Activated CD4-positive, alpha-beta T cell treated with anti-CD3 and anti-CD28 coated beads for 24 hours (primary cell): Measurements from ENCODE around the gene PEAK3.
A peak's percentile ranks its signal among the peaks of the same experiment; 100 is the strongest.

Experiments used
- DNase-seq, 2 donors: peaks; one replicate each; pipeline ENCODE4 v3.0.0-alpha.2; 2020; ENCODE audit warnings: low read depth in 2 of 2

The PEAK3 gene

DNA sequence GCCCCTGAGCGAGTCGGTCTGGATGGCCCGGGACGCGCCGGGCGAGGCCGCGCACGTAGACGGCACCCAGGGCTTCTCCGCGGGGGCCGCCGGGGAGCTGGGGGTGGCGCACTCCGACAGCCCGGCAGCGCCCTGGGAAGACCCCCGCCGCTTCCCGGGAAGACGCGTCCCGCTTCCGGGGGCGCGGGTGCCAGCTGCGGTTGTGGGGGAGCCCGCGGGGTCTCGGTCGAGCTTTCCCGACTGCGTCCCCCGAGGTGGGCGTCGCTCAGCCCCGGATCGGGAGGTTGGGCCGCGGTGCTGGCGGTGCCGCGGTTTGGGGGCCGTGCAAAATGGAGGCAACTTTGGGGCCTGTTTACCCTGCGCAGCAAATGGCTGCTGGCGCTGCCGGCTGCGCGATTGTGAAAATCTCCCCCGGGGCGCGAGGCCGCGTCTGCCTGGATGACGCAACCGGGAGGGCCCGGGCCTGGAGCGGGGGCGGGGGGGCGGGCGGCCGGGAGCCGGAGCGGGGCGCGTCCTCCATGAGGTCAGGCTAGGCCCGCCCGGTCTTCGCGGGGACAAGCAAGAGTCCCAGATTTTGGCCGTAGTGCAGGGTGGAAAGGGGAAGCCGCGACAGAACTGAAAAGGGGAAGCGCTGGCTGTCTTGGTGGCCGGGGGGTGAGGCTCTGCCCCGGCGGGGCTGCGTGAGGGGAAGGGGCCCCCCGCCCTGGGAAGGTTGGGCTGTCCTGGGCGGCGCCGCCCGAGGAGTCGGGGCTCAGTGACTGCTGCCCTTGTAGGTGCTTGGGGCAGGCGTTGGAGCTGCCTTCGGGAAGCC lies 11.3 kb downstream of the PEAK3 start:
- DNase-seq = peak; percentile 52 to 61

DNA sequence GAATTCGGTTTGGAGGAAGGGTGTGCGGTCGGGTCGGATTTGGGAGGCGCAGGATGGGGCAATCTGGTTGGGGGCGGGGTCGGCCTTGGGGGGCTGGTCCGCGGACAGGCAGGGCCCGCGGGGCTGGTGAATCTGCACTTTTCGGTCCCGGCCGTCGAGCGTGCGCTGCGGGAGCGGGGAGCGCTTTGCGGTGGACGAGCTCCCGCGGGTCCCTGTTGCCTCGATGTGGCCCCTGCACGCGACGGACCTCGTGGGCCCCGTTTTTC lies 11.9 kb downstream of the PEAK3 start:
- no peak for DNase-seq

DNA sequence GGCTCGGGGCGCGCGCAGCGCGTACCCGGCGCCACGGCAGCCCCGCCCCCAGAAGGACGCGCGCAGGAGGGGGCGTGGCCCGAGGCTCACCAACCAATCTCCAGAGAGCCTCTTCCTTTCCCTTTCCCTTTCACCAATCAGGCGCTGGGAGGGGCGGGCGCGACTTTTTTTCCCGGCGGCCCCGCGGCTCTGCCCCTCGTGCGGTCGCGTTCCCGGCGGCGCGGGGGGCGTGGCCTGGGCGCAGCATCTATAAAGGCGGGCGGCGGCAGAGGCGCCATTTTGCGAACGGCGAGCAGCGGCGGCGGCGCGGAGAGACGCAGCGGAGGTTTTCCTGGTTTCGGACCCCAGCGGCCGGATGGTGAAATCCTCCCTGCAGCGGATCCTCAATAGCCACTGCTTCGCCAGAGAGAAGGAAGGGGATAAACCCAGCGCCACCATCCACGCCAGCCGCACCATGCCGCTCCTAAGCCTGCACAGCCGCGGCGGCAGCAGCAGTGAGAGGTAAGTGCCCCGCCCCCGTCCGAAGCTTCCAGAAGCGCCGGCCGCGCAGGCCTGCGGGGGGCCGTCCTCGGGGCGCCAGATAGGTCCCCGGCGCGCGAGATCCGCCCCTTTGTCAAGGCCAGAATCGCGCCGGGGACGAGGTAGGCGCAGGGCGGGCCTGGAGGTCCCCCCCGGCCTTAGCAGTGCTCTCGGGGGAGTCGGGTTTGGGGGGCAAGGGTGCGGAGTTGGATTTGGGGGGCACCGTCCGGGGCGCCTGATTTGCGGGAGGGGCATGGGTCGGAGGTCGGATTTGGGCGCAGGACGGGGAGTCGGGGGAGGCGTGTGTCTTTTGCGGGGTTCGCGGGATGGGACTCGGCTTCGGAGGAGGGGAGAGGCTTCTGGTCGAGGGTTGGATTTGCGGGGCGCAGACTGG lies 12.5 kb downstream of the PEAK3 start:
- DNase-seq = peak; percentile 96 to 98

DNA sequence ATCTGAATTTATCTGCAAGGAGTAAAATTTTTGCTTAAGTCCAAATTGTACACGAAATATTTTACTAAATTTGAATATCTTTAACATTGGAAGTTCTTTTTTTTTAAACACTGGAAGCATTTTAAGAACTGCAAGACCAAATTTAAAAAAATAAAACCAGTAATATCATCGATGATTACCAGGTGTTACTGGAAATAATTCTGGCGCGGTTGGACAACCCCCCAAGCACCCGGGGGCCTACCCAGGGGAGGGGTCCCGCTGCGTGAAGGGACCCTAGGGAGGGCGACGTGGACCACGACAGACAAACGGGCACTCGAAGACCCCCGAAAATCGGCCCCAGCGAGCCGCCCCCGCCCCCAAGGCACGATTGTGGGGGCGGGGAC lies 13.1 kb downstream of the PEAK3 start:
- DNase-seq = no peak

DNA sequence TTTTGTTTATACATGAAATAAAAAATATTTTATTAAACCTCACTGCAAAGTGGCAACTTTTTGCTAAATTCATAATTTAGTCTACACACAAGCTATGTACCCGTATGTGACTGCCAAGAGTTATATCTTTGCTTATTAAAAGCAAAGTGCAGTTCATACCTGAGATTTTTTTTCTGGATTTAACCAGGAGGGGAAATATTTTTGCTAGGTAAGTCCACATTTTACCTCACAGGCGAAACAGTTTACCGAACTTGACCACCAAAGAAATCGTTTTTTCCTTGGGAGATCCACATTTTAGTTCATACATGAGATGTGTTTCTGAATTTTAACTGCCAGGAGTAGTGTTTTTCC lies 13.5 kb downstream of the PEAK3 start:
- no peak for DNase-seq

DNA sequence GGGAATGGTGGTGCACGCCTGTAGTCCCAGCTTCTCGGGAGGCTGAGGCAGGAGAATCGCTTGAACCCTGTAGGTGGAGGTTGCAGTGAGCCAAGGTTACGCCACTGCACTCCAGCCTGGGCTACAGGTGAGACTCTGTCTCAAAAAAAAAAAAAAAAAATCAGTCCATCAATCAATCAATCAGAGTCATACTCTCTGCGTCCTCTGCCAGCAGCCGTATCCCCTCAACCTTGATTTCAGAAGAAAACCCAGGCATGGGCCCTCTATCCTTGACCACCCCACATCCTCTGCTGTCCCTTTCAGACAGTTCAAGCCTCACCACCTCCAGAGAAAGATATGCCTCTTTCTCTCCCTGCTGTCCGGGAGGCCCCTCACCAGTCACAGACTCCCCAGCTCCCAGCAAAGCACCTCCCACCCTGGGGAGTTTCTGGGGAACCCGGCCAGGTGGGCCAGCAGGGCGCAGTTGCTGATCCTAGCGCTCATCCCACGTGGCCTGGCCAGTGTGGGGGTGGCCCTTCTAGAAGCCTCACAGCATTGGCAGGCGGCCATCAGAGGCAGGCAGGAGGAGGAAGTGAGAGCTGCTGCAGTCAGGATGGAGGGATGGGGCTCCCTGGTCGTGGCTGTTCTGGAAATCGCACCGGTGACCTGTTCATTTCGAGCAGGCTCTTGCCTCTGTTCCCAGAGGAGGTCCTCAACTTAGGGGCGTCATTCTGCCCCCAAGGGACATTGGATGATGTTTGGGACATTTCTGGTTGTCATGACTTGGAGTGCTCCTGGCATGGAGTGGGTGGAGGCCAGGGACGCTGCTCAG lies 15.6 kb downstream of the PEAK3 start:
- no peak for DNase-seq

DNA sequence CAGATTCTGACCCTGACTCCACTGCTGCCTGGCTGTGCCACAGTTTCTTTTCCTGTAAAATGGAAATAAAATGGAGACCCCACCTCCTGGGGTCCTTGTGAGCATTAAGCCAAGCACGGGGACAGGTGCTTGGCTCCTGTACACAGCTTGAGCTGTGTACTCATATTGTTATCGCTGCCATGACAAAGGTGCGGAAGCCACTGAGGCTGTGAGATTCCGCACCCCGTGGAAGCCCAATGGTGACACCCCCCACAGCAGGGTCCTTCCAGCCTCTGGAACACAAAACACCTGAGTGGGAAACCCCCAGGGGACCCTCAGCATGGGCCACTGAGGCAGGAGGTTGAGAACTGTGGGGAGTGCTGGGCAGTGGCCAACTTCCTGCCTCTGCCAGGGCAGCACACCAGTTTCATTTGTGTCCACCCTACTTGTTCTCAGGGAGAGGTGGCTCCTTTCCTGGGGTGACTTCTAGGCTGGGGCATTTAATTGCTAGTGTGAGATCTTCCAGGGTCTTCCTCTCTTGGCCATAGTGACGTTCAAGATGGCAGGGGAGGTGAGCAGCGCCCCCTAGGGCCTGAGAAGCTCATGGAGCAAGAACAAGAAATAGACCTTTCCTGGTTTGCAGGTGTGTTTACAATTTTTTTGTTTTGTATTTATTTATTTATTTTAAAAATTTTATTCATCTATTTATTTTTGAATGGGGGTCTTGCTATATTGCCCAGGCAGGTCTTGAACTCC lies 20.4 kb downstream of the PEAK3 start:
- no peak for DNase-seq

DNA sequence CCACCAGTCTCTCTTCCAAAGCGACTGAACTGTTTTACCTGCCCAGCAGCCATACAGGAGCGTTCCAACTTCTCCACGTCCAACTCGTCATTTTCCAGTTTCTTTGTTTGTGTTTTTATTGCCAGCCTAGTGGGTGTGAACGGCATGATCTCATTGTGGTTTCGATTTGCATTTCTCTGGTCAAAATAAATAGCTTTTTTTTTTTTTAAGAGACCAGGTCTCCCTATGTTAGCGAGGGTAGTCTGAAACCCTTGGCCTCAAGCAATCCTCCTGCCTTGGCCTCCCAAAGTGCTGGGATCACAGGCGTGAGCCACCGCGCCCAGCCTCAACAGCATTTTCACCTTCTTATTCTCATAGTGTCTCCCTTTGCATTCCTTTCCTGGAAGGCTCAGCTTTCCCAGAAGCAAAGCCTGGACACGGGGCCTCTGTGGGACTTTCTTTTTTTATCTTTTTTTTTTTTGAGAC lies 21.6 kb downstream of the PEAK3 start:
- DNase-seq = no peak

DNA sequence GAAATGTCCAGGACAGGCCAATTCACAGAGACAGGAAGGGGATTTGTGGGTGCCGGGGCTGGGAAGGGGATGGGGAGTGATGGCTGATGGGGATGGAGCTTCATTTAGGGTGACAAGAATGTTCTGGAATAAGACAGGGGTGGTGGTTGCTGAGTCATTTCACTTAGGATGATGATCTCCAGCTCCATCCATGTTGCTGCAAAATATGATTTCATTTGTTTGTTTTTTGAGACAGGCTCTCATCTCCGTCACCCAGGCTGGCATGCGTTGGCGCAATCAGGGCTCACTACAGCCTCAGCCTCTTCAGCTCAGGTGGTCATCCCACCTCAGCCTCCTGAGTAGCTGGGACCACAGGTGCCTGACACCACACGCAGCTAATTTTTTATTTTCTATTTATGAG lies 22.6 kb downstream of the PEAK3 start:
- no peak for DNase-seq

DNA sequence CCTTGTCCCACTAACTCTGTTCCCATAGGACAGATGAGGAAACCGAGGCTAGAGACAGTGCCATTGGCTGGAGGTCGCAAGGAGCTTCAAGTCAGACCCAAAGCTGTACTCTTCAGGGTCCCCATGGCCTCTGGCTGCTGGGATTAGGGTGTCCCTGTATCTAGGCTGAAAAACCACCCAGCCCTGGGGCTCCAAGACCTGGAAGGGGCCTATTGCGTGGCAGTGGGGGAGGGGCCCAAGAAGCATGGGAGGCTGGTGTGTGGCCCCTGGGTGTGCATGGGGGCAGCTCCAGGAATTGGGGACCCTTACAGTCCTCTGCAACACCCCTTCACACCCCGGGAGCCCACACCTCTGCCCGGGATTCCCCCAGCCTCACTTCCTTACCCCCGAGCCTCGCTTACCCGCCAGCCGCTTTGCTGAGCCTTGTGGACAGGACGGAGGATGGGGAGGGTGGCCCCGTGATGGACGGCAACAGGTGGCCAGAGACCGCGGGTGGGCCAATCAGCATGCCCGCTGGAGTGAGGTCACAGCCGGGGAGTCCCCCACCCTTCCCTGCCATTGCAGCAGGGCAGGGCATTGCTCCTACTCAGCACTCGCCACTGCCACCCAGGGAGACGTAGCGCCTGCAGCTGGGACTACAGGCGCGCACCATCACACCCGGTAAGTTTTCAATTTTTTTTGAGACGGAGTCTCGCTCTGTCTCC lies 25.8 kb downstream of the PEAK3 start, which contains the start of gene JSRP1:
TSS of gene JSRP1 (minus strand) at position 436 of the 704 bp plus-strand sequence. CDS start 1,103 bp downstream, outside the sequence.
- no peak for DNase-seq

DNA sequence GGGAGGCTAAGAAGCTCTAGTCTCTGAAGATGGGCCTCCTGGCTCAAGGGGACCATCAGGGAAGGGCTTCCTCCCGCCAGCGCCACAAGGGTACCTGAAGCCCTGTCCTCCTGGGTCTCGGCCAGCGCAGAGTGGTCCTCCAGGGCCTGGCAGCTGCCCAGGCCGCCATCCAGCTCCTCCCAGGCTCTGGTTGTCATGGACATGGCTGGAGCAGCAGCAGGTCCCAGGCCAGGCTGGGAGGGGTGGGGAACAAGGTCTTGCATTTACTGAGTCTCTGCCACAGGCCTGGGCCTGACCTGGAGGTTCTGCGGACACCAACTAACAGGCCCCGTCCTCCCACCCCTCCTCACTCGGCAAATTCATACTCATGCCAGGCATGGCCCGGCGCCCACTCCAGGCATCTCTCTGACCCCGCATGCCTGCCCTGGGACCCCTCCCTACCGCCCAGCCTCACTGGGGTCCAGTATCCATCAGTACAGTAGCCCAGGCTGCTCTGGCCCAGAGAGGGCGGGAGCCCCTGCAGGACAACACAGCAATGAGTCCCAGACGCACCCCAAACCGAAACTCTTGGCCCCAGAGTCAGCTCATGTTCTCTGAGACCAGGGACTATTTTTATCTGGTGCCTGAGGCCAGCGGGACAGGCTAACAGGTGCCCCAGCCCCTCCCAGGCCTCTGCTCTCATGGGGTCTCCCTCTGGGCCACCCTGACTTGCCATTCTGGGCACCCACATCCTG lies 26.7 kb downstream of the PEAK3 start:
- no peak for DNase-seq

DNA sequence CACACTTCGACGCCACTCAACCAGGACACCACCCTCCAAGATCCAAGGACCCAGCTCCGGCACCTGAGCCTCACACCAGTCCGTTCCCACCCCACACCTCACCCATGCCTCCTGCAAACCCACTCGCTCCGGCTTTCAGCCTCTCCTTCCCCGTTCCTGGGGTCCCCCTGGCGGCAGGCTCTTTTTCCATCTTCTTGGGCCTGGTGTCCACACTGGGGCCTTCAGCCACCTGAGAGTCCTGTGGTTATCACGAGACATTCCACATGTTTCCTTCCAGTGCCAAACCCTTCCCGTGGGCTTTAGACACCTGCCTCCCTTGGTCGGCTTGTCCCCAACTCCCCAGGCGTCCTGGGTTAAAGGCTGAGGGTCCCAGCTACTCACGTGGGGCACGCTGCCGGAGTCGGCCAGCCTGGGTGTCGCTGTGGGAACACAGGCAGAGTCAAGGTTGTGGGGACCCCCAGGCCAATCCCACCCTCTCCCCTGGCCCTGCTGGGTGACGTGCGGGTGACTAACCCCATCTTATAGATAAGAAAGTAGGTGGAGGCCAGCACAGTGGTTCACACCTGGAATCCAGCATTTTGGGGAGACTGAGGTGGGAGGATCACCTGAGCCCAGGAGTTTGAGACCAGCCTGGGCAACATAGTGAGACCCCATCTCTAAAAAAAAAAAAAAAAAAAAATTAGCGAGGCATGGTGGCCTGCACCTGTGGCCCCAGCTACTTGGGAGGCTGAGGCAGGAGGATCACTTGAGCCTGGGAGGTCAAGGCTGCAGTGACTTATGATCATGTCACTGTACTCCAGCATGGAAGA lies 27.7 kb downstream of the PEAK3 start:
- DNase-seq = no peak

DNA sequence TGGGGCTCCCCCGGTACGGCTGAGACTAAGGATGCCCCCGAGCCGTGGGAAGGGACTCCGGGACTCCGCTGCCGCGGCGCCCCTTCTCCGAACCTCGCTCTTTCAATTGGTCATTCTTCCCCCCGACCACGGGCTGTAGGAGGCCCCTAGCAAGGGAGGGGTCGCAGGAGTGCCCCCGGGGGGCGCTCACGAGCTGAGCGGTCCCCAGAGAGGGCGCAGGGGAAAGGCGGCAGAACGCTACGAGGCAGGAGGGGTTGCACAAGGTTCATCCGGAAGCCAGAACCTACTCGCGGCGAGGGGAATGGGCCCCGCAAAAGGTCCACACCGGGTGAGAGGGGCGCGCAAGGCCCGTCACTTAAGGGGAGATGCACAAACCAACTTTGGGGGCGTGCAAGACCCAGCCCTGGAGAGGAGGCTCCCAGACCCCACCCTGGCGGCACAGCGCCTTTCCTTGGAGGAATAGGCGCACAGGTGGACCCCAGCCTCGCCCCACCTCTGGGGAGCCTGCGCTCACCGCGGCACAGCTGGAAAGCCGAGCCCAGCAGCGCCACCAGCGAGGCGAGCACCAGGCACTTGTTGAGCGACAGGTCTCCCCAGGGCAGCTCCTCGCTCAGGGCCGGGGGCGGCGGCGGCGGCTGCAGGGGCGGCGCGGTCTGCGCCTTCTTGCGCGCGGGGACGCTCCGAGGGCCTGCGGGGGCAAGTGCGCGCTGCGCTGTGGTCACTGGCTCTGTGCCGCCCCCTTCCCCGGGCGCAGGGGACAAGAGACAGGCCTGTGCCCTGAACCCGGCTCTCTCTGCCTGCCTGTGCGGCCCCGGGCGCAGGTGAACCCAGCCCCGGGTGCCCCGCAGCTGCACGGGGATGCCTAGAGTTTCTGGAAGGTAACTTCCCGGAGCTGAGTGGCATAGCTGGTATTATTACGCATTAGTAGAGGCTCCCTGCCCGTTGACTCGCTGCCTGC lies 28.6 kb downstream of the PEAK3 start:
- no peak for DNase-seq

DNA sequence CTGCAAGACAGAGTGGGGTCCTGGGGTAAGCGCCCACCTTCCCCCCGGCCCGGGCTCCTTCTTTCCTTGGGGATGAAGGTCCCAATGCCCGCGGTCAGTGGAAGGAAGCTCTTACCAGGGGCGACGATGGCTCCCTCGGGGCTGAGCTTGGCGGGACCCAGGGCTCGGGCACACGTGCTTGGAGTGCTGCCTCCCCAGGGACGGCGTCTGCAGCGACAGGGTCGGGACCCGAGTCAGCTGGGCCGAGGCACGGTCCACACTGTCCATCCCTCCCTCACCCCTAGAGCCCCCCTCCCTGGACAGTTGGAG lies 29.2 kb downstream of the PEAK3 start:
- DNase-seq = no peak

DNA sequence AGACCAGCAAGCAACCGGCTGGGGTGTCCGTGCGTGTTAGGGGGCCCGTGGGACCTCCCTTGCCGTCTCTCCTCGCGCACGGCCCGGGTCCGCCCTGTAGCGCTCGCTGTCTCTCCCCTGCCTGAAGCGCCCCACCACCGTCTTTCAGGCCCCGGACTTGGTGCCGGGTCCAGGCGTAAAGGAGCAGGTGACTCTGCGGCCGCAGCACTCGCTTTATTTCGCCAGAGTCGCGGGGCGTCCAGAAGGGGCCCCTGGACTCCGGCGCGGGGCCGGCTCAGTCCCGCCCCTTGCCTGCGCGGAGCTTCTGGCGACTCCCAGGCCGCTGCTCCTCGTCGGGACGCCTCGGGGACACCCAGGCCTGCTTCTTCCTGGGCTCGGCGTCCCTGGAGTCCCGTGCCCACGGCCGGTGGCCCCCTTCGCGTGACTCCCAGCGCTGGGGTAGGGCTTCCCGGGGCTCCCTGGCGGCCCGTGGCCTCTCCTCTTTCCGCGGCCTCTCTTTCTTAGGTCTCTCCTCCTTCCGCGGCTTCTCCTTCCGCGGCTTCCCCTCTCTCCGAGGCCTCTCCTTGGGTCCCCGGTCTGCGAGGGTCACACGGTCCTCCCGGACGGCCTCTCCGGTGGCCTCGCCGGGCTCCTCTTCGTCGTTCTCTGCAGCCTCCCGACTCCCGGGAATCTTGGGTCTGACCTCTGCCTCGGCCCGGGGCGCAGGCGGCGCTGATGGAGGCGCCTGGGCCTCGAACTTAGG lies 29.7 kb downstream of the PEAK3 start:
- DNase-seq = no peak

DNA sequence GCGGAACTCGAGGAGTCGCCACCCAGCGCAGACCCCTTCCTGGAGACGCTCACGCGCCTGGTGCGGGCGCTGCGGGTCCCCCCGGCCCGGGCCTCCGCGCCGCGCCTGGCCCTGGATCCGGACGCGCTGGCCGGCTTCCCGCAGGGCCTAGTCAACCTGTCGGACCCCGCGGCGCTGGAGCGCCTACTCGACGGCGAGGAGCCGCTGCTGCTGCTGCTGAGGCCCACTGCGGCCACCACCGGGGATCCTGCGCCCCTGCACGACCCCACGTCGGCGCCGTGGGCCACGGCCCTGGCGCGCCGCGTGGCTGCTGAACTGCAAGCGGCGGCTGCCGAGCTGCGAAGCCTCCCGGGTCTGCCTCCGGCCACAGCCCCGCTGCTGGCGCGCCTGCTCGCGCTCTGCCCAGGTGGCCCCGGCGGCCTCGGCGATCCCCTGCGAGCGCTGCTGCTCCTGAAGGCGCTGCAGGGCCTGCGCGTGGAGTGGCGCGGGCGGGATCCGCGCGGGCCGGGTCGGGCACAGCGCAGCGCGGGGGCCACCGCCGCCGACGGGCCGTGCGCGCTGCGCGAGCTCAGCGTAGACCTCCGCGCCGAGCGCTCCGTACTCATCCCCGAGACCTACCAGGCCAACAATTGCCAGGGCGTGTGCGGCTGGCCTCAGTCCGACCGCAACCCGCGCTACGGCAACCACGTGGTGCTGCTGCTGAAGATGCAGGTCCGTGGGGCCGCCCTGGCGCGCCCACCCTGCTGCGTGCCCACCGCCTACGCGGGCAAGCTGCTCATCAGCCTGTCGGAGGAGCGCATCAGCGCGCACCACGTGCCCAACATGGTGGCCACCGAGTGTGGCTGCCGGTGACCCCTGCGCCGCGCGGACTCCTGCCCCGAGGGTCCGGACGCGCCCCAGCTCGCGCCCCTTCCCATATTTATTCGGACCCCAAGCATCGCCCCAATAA lies 30.6 kb downstream of the PEAK3 start:
- DNase-seq = no peak

DNA sequence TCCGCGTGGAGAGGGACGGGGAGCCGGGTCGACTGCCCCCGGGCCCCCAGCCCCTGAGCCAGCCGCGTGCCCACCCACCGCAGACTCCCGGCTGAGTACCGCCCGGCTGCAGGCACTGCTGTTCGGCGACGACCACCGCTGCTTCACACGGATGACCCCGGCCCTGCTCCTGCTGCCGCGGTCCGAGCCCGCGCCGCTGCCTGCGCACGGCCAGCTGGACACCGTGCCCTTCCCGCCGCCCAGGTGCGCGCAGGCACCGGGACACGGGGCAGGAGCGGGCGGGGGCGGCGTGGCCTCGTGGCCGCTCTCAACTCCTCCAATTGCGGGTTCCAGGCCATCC lies 31.2 kb downstream of the PEAK3 start:
- DNase-seq = no peak
